NCI-H2029 treated with DMSO at 0.1 percent for 48 hours (cell line): ENCODE data around the gene MOCS1.
"Not testable (repeated sequence)": the region's sequence is repeated elsewhere in the genome, so short reads cannot be mapped to it uniquely, and the experiment has no call there.

Experiments used
- DNase-seq: peaks from one replicate; lab custom pipeline; 2025; lab: John Stamatoyannopoulos, UW

MOCS1 gene

GRCh38 chr6:39934131-39934757 is at the start of gene MOCS1:
Gene MOCS1 (minus strand): TSS chr6:39934462. CDS start chr6:39934417, 45 bp downstream.
- DNase-seq = peak; percentile 14

- DNase-seq = no peak
Observed at GRCh38 chr6:39984051-39984450, 49.8 kb upstream of the MOCS1 start.

- no peak for DNase-seq
Observed at GRCh38 chr6:39983193-39983592, 48.9 kb upstream of the MOCS1 start.

GRCh38 chr6:39982720-39983119 is 48.5 kb upstream of the MOCS1 start:
- no peak for DNase-seq

GRCh38 chr6:39980839-39981580 is 46.7 kb upstream of the MOCS1 start:
- peak; percentile 47 for DNase-seq

- no peak for DNase-seq
Observed at GRCh38 chr6:39979461-39980328, 45.4 kb upstream of the MOCS1 start.

GRCh38 chr6:39978240-39978639 is 44.0 kb upstream of the MOCS1 start:
- DNase-seq = no peak

- DNase-seq = no peak
Observed at GRCh38 chr6:39973661-39974060, 39.4 kb upstream of the MOCS1 start.

- not testable (repeated sequence) for DNase-seq
Observed at GRCh38 chr6:39972717-39973116, 38.5 kb upstream of the MOCS1 start.

GRCh38 chr6:39971131-39971530 is 36.9 kb upstream of the MOCS1 start:
- not testable (repeated sequence) for DNase-seq

- DNase-seq = no peak
Observed at GRCh38 chr6:39965751-39966150, 31.5 kb upstream of the MOCS1 start.

- DNase-seq = no peak
Observed at GRCh38 chr6:39964530-39964929, 30.3 kb upstream of the MOCS1 start.

GRCh38 chr6:39964094-39964493 is 29.8 kb upstream of the MOCS1 start:
- DNase-seq = no peak

GRCh38 chr6:39962831-39963230 is 28.6 kb upstream of the MOCS1 start:
- no peak for DNase-seq

- DNase-seq = no peak
Observed at GRCh38 chr6:39961178-39961577, 26.9 kb upstream of the MOCS1 start.

GRCh38 chr6:39958947-39959346 is 24.7 kb upstream of the MOCS1 start:
- no peak for DNase-seq

- no peak for DNase-seq
Observed at GRCh38 chr6:39956936-39957335, 22.7 kb upstream of the MOCS1 start.

GRCh38 chr6:39953076-39953618 is 18.9 kb upstream of the MOCS1 start:
- no peak for DNase-seq

GRCh38 chr6:39952167-39952566 is 17.9 kb upstream of the MOCS1 start:
- DNase-seq = no peak

- DNase-seq = no peak
Observed at GRCh38 chr6:39951716-39952115, 17.5 kb upstream of the MOCS1 start.

- DNase-seq = no peak
Observed at GRCh38 chr6:39951191-39951590, 16.9 kb upstream of the MOCS1 start.

- no peak for DNase-seq
Observed at GRCh38 chr6:39950125-39950720, 16.0 kb upstream of the MOCS1 start.
